Measurements from ENCODE around the gene HRAS.
A peak's percentile ranks its signal among the peaks of the same experiment; 100 is the strongest.

GRCh38 chr11:575313-575995, 40.1 kb upstream of the HRAS start:
- TF ChIP-seq JUN (IDR thresholded peaks at IDR 0.05; ENCODE audit: borderline replicate concordance, insufficient read depth, insufficient read length, low read depth) (no peak), POLR2A (IDR thresholded peaks at IDR 0.05; ENCODE audit: low read depth, low read length) (no peak), CTCF (IDR thresholded peaks at IDR 0.05; ENCODE audit: extremely low read depth in 1 of 2, insufficient read depth in 1 of 2, low read depth in 1 of 2, low read length in 2 of 2) (no peak), FOS (IDR thresholded peaks at IDR 0.05; ENCODE audit: borderline replicate concordance, insufficient read depth, low read length) (no peak), EZH2 (IDR thresholded peaks at IDR 0.05; ENCODE audit: borderline replicate concordance, low read depth, low read length, severe bottlenecking) (peak; percentile 83), MAX (IDR thresholded peaks at IDR 0.05; ENCODE audit: insufficient read depth, insufficient read length) (no peak), POLR2AphosphoS5 (IDR thresholded peaks at IDR 0.05; ENCODE audit: insufficient read depth, low read depth, low read length) (no peak), MYC (IDR thresholded peaks at IDR 0.05; ENCODE audit: low read depth, low read length) (no peak), GATA2 (IDR thresholded peaks at IDR 0.05; ENCODE audit: insufficient read depth, insufficient read length, low read depth, low read length) (no peak)

Measured in endothelial cell of umbilical vein (primary cell).